ENCODE data around the gene BCHE. TPM values are rescaled to one million over a fixed set of nuclear protein-coding genes. Genes with fewer than 3 reads are reported as not detected.

Gene BCHE
- total and polyA plus RNA-seq, 2 donors (not counting 1 experiment from before 2014, with no cell fraction given), result 5.8 to 34.7 TPM

DNA sequence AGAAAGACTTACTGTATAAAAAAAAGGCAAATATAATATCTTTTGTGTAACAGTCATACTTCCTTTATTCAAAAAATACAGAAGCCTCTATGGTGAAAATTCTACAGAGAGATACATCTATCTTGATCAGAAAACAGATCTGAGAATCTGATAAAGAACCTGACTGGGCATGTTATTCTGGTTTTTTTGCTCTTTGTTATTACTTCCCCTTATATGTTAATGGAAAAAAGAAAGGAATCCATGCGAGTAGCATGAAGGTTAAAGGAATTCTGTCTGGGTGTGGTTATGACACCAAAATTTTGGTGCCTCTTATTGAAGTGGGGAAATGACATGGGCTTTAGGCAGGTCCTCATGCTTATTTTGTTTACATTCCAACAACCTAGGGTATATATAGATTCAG lies 81.7 kb downstream of the BCHE start:
- H3K36me3 ChIP-seq (ENCODE audit: control insufficient read depth, insufficient read depth, low read length), result no peaks in the 10 kb centered on the region
- no peak overlapping the region for H2AFZ ChIP-seq (ENCODE audit: low read length)
- H3K4me3 ChIP-seq (replicated peaks in 1 of 4; ENCODE audit: control extremely low read depth in 1 of 4, insufficient read depth in 1 of 4, low read depth in 3 of 4, low read length in 4 of 4), result no peak overlapping the region
- TF ChIP-seq, protein P1, sequence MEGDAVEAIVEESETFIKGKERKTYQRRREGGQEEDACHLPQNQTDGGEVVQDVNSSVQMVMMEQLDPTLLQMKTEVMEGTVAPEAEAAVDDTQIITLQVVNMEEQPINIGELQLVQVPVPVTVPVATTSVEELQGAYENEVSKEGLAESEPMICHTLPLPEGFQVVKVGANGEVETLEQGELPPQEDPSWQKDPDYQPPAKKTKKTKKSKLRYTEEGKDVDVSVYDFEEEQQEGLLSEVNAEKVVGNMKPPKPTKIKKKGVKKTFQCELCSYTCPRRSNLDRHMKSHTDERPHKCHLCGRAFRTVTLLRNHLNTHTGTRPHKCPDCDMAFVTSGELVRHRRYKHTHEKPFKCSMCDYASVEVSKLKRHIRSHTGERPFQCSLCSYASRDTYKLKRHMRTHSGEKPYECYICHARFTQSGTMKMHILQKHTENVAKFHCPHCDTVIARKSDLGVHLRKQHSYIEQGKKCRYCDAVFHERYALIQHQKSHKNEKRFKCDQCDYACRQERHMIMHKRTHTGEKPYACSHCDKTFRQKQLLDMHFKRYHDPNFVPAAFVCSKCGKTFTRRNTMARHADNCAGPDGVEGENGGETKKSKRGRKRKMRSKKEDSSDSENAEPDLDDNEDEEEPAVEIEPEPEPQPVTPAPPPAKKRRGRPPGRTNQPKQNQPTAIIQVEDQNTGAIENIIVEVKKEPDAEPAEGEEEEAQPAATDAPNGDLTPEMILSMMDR (conservative IDR thresholded peaks at IDR 0.05 in 1 of 2, IDR thresholded peaks at IDR 0.05 in 1 of 2; ENCODE audit: low read depth in 1 of 2, low read length in 2 of 2), result no peak
- no peak for TF ChIP-seq EZH2 (IDR thresholded peaks at IDR 0.05; ENCODE audit: low read length, missing control alignments)
- no peaks in the 10 kb centered on the region for H4K20me1 ChIP-seq (ENCODE audit: control insufficient read depth, extremely low read depth, insufficient read depth, low read length)
- no peak overlapping the region for H3K4me2 ChIP-seq (ENCODE audit: extremely low read depth, insufficient read depth, low read length)
- H3K9ac ChIP-seq (ENCODE audit: insufficient read depth, low read length), result no peak overlapping the region
- no peaks in the 10 kb centered on the region for H3K27me3 ChIP-seq (ENCODE audit: control insufficient read depth, insufficient read depth, low read length)
- no peaks in the 10 kb centered on the region for H3K4me1 ChIP-seq (ENCODE audit: control insufficient read depth, extremely low read depth, insufficient read depth, low read length)
- no peak for DNase-seq (ENCODE audit: low read depth in 2 of 2)
- H3K79me2 ChIP-seq (ENCODE audit: control insufficient read depth, insufficient read depth, low read length), result no peaks in the 10 kb centered on the region
- H3K27ac ChIP-seq (ENCODE audit: insufficient read depth, low read length), result no peak overlapping the region
- no peaks in the 10 kb centered on the region for H3K9me3 ChIP-seq (ENCODE audit: control insufficient read depth, insufficient read depth, low read depth, low read length)

DNA sequence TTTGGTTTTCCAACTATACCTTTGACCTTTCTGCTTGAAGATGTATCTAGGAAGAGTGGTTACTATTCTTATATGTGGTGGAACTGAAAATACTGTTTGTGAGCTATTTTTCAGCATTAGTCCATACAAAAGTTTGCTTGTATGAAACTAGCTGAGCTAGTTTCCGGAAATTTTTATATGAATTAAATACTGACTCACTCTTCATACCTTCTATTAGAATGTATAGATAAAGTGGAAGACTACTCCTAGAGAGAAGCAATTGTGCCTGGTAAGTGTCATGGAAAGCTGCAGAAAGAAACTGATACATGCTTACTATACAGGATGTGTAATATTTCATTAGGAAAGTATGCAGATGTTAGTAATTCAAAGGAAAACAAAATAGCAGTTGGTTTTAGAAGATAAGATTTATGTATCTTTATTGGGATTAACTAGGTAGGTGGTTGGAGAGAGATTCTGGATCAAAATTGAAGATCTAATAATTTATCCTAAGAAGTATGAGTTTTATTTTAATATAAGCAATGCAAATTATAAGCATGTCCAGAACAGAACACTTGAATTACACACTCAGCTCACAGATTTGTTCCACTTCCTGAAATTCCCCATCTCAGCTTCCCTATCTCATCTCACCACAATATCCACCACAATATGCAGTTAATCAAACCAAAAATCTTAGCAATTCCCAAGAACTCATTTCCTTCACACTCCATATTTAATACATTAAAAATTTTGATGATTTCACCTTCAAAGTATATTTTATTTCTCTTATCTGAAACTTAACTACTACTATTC lies 82.8 kb downstream of the BCHE start:
- H3K9ac ChIP-seq (ENCODE audit: insufficient read depth, low read length), result no peak overlapping the region
- no peaks in the 10 kb centered on the region for H3K4me1 ChIP-seq (ENCODE audit: control insufficient read depth, extremely low read depth, insufficient read depth, low read length)
- TF ChIP-seq, protein P1 (conservative IDR thresholded peaks at IDR 0.05 in 1 of 2, IDR thresholded peaks at IDR 0.05 in 1 of 2; ENCODE audit: low read depth in 1 of 2, low read length in 2 of 2), result no peak
- no peak for TF ChIP-seq EZH2 (IDR thresholded peaks at IDR 0.05; ENCODE audit: low read length, missing control alignments)
- no peaks in the 10 kb centered on the region for H4K20me1 ChIP-seq (ENCODE audit: control insufficient read depth, extremely low read depth, insufficient read depth, low read length)
- no peak overlapping the region for H3K4me2 ChIP-seq (ENCODE audit: extremely low read depth, insufficient read depth, low read length)
- no peak overlapping the region for H3K27ac ChIP-seq (ENCODE audit: insufficient read depth, low read length)
- peak in 1 of 2 donors; percentile 29 for DNase-seq (ENCODE audit: low read depth in 2 of 2)
- no peak overlapping the region for H3K4me3 ChIP-seq (replicated peaks in 1 of 4; ENCODE audit: control extremely low read depth in 1 of 4, insufficient read depth in 1 of 4, low read depth in 3 of 4, low read length in 4 of 4)
- no peaks in the 10 kb centered on the region for H3K79me2 ChIP-seq (ENCODE audit: control insufficient read depth, insufficient read depth, low read length)
- no peaks in the 10 kb centered on the region for H3K9me3 ChIP-seq (ENCODE audit: control insufficient read depth, insufficient read depth, low read depth, low read length)
- H3K27me3 ChIP-seq (ENCODE audit: control insufficient read depth, insufficient read depth, low read length), result no peaks in the 10 kb centered on the region
- H2AFZ ChIP-seq (ENCODE audit: low read length), result no peak overlapping the region
- H3K36me3 ChIP-seq (ENCODE audit: control insufficient read depth, insufficient read depth, low read length), result no peaks in the 10 kb centered on the region

DNA sequence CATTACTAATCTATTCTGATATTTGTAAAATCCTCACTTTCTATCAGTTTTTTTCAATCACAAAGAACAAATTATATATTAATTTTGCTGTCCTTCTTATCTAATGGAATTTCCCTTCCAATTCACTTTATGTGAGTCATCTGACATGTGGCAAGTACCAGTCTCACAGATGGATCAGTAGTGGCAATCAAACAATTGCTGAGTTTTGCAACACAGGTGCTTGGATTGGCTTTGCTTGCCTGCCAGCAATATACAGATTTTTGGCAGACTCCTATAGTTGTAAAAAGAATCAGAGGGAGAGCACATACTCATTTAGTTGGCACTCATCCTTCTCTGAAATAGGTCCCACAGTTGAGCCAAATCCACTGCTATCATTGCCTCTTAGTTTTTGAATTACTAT lies 83.7 kb downstream of the BCHE start:
- Histone ChIP-seq H3K4me2 (ENCODE audit: extremely low read depth, insufficient read depth, low read length) (no peak overlapping the region), H3K9ac (ENCODE audit: insufficient read depth, low read length) (no peak overlapping the region), H3K9me3 (ENCODE audit: control insufficient read depth, insufficient read depth, low read depth, low read length) (no peaks in the 10 kb centered on the region), H3K27ac (ENCODE audit: insufficient read depth, low read length) (no peak overlapping the region), H3K36me3 (ENCODE audit: control insufficient read depth, insufficient read depth, low read length) (no peaks in the 10 kb centered on the region), H3K27me3 (ENCODE audit: control insufficient read depth, insufficient read depth, low read length) (no peaks in the 10 kb centered on the region), H2AFZ (ENCODE audit: low read length) (no peak overlapping the region), H4K20me1 (ENCODE audit: control insufficient read depth, extremely low read depth, insufficient read depth, low read length) (no peaks in the 10 kb centered on the region), H3K4me3 (replicated peaks in 1 of 4; ENCODE audit: control extremely low read depth in 1 of 4, insufficient read depth in 1 of 4, low read depth in 3 of 4, low read length in 4 of 4) (no peak overlapping the region), H3K79me2 (ENCODE audit: control insufficient read depth, insufficient read depth, low read length) (no peaks in the 10 kb centered on the region), H3K4me1 (ENCODE audit: control insufficient read depth, extremely low read depth, insufficient read depth, low read length) (no peaks in the 10 kb centered on the region)
- peak; percentile 13 to 55 for DNase-seq (ENCODE audit: low read depth in 2 of 2)
- no peak for TF ChIP-seq EZH2 (IDR thresholded peaks at IDR 0.05; ENCODE audit: low read length, missing control alignments)
- TF ChIP-seq, protein P1 (conservative IDR thresholded peaks at IDR 0.05 in 1 of 2, IDR thresholded peaks at IDR 0.05 in 1 of 2; ENCODE audit: low read depth in 1 of 2, low read length in 2 of 2), result no peak

Data from fibroblast of lung (primary cell).